Tibial artery (tissue), 4 donors: ENCODE measurements around the gene MASP1.

Source experiments
- DNase-seq, 2 donors: peaks; one replicate each; pipeline ENCODE4 v3.0.0-alpha.2; 2019
- H3K27ac ChIP-seq, 2 donors: fragments of 200-600 bp; sonication (generic) in 1 of 2; 1 replicate in 1 of 2; 2 replicates in 1 of 2; pipeline ENCODE4 v1.5.1; 2018 to 2019; ENCODE audit warnings: mild to moderate bottlenecking in 1 of 2
- H3K27me3 ChIP-seq, 2 donors: fragments of 200-600 bp; sonication (generic) in 1 of 2; one replicate each; pipeline versions ENCODE4 v1.5.1 to v1.6.0; 2016 to 2019
- H3K36me3 ChIP-seq, 3 donors: fragments of 200-600 bp; sonication (generic) in 2 of 3; one replicate each; pipeline ENCODE4 v1.5.1; 2016 to 2019; ENCODE audit warnings: mild to moderate bottlenecking in 2 of 3
- H3K4me1 ChIP-seq, 4 donors: fragments of 200-600 bp; sonication (generic) in 2 of 4; 1 replicate in 3 of 4; 2 replicates in 1 of 4; pipeline ENCODE4 v1.5.1; 2016 to 2019
- H3K4me3 ChIP-seq, 2 donors: fragments of 200-600 bp; sonication (generic) in 1 of 2; 1 replicate in 1 of 2; 2 replicates in 1 of 2; pipeline ENCODE4 v1.5.1; 2018 to 2019; ENCODE audit warnings: mild to moderate bottlenecking in 2 of 2
- H3K9me3 ChIP-seq, 3 donors: fragments of 200-600 bp; sonication (generic) in 1 of 3; one replicate each; pipeline ENCODE4 v1.5.1; 2016 to 2019
- CTCF ChIP-seq, 2 experiments: fragments of 200-600 bp in 1 of 2; fragments of 450-650 bp in 1 of 2; IDR thresholded peaks; one replicate each; pipeline ENCODE4 v1.5.1; 2017 to 2019; ENCODE audit warnings: antibody characterized with exemption in 2 of 2, mild to moderate bottlenecking in 1 of 2, moderate library complexity in 1 of 2
- intact Hi-C: fragments of 100-400 bp; cut with DNase I; formaldehyde crosslinking; loops from one replicate; pipeline ENCODE4 v1.15.0; 2023; ENCODE audit warnings: low total_unique reads

Gene MASP1

GRCh38 chr3:187319699-187320302, 28.3 kb upstream of the MASP1 start:
- H3K27me3 ChIP-seq = peaks cover 0 to 5% of the 10 kb centered on the region in 2 donors
- no peak overlapping the region for H3K4me3 ChIP-seq
- H3K4me1 ChIP-seq = peaks cover 0 to 11% (median 4%) of the 10 kb centered on the region in 4 donors
- H3K27ac ChIP-seq = no peak overlapping the region
- H3K9me3 ChIP-seq = no peaks in the 10 kb centered on the region
- DNase-seq = peak; percentile 78 to 83
- H3K36me3 ChIP-seq = no peaks in the 10 kb centered on the region
- TF ChIP-seq CTCF (IDR thresholded peaks at IDR 0.05) = peak; percentile 75 to 84
- intact Hi-C loops = loop anchor here (2.0 to 10.0 kb wide), 3 partner anchors 98 to 395 kb away; no protein-coding TSS in a partner anchor

- peak in 1 of 2 donors; percentile 69 for DNase-seq
Measured at GRCh38 chr3:187318819-187319616, 27.5 kb upstream of the MASP1 start.

GRCh38 chr3:187315872-187316271, 24.3 kb upstream of the MASP1 start:
- no peaks in the 10 kb centered on the region for H3K9me3 ChIP-seq
- no peak overlapping the region for H3K4me3 ChIP-seq
- no peak for TF ChIP-seq CTCF (IDR thresholded peaks at IDR 0.05)
- peaks cover 0 to 20% (median 4%) of the 10 kb centered on the region in 4 donors for H3K4me1 ChIP-seq
- H3K36me3 ChIP-seq = no peaks in the 10 kb centered on the region
- intact Hi-C loops = loop anchor here (5.0 to 10.0 kb wide), 2 partner anchors 94 to 399 kb away; no protein-coding TSS in a partner anchor
- DNase-seq = no peak
- H3K27me3 ChIP-seq = no peaks in the 10 kb centered on the region
- no peak overlapping the region for H3K27ac ChIP-seq

More at GRCh38 chr3:187318819-187319616, 27.5 kb upstream of the MASP1 start:
- Histone ChIP-seq H3K36me3 (no peaks in the 10 kb centered on the region), H3K9me3 (no peaks in the 10 kb centered on the region), H3K4me1 (peaks cover 0 to 11% (median 4%) of the 10 kb centered on the region in 4 donors), H3K27ac (no peak overlapping the region), H3K27me3 (peaks cover 0 to 5% of the 10 kb centered on the region in 2 donors), H3K4me3 (peak overlapping the region; percentile 29 to 34)
- peak; percentile 81 to 88 for TF ChIP-seq CTCF (IDR thresholded peaks at IDR 0.05)
- intact Hi-C loops = loop anchor here (2.0 to 10.0 kb wide), 3 partner anchors 97 to 396 kb away; no protein-coding TSS in a partner anchor

GRCh38 chr3:187314176-187314575, 22.6 kb upstream of the MASP1 start:
- no peak for TF ChIP-seq CTCF (IDR thresholded peaks at IDR 0.05)
- Histone ChIP-seq H3K4me1 (peaks cover 0 to 14% (median 1%) of the 10 kb centered on the region in 4 donors), H3K9me3 (no peaks in the 10 kb centered on the region), H3K27ac (no peak overlapping the region), H3K27me3 (no peaks in the 10 kb centered on the region), H3K36me3 (no peaks in the 10 kb centered on the region), H3K4me3 (no peak overlapping the region)
- intact Hi-C loops = loop anchor here (10.0 kb wide), 1 partner anchor 401 kb away; no protein-coding TSS in a partner anchor
- no peak for DNase-seq

- no peaks in the 10 kb centered on the region for H3K9me3 ChIP-seq
- intact Hi-C loops = loop anchor here (10.0 kb wide), 1 partner anchor 404 kb away; no protein-coding TSS in a partner anchor
- no peak overlapping the region for H3K4me3 ChIP-seq
- TF ChIP-seq CTCF (IDR thresholded peaks at IDR 0.05) = no peak
- DNase-seq = no peak
- H3K4me1 ChIP-seq = peaks cover 0 to 11% (median 0%) of the 10 kb centered on the region in 4 donors
- H3K27me3 ChIP-seq = no peaks in the 10 kb centered on the region
- no peak overlapping the region for H3K27ac ChIP-seq
- H3K36me3 ChIP-seq = no peaks in the 10 kb centered on the region
Measured at GRCh38 chr3:187310954-187311470, 19.5 kb upstream of the MASP1 start.
